Measurements from ENCODE around the gene INPP5B. TPM values are rescaled to one million over a fixed set of nuclear protein-coding genes. Genes with fewer than 3 reads are reported as not detected.
"Not testable (repeated sequence)": the region's sequence is repeated elsewhere in the genome, so short reads cannot be mapped to it uniquely, and the experiment has no call there.

Gene INPP5B
- total RNA-seq, 3 donors from 2014 or later, result 21.5 to 37.9 (median 28.1) TPM

DNA sequence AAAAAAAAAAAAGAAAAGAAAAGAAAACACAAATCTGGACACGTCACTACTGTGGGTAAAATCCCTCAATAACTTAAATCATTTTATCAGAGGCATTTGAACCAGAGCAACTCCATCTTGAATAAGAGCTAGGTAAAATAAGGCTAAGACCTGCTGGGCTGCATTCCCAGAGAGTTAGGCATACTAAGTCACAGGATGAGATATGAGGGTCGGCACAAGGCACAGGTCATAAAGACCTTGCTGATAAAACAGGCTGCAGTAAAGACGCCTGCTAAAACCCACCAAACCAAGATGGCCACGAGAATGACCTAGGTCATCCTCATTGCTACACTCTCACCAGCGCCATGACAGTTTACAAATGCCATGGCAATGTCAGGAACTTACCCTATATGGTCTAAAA lies 43.9 kb downstream of the INPP5B start:
- ATAC-seq (no peak), DNase-seq (no peak)
- Histone ChIP-seq H3K4me3 (no peak overlapping the region), H3K36me3 (ENCODE audit: low read depth) (no peaks in the 10 kb centered on the region), H3K4me1 (ENCODE audit: low read depth) (no peaks in the 10 kb centered on the region), H3K9me3 (peaks cover 6% of the 10 kb centered on the region)
- intact Hi-C loops (cut with DNase I, micrococcal nuclease), result no loop called here
- no peak for TF ChIP-seq CTCF (IDR thresholded peaks at IDR 0.05)

DNA sequence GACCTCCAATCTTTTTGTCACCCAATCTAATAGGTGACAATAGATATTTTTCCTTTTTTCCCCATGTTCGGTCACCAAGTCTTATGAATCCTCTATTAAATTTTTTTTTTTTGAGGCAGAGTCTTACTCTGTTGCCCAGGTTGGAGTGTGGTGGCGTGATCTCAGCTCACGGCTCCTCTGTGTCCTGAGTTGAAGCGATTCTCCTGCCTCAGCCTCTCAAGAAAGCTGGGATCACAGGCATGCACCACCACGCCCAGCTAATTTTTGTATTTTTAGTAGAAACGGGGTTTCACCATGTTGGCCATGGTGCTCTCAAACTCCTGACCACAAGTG lies 45.0 kb downstream of the INPP5B start:
- H3K36me3 ChIP-seq (ENCODE audit: low read depth), result no peaks in the 10 kb centered on the region
- TF ChIP-seq CTCF (IDR thresholded peaks at IDR 0.05), result no peak
- no peak overlapping the region for H3K4me3 ChIP-seq
- H3K4me1 ChIP-seq (ENCODE audit: low read depth), result no peaks in the 10 kb centered on the region
- DNase-seq (no peak), ATAC-seq (no peak)
- intact Hi-C loops (cut with DNase I, micrococcal nuclease), result no loop called here
- H3K9me3 ChIP-seq, result peaks cover 6% of the 10 kb centered on the region

- Histone ChIP-seq H3K36me3 (ENCODE audit: low read depth) (no peaks in the 10 kb centered on the region), H3K9me3 (peaks cover 6% of the 10 kb centered on the region), H3K4me1 (ENCODE audit: low read depth) (no peaks in the 10 kb centered on the region), H3K4me3 (no peak overlapping the region)
- intact Hi-C loops (cut with DNase I, micrococcal nuclease), result no loop called here
- peak in 1 of 3 donors; percentile 10 for DNase-seq
- no peak for TF ChIP-seq CTCF (IDR thresholded peaks at IDR 0.05)
- ATAC-seq, result peak; percentile 34
Observed at GRCh38 chr1:37901191-37901892, 45.5 kb downstream of the INPP5B start.

- intact Hi-C loops (cut with DNase I, micrococcal nuclease); H3K9me3 ChIP-seq; H3K4me1 ChIP-seq (ENCODE audit: low read depth); DNase-seq; H3K4me3 ChIP-seq; ATAC-seq; H3K36me3 ChIP-seq (ENCODE audit: low read depth): not testable (repeated sequence)
Observed at GRCh38 chr1:37897563-37897962, 49.3 kb downstream of the INPP5B start.

GRCh38 chr1:37893673-37894072 lies 53.2 kb downstream of the INPP5B start:
- H3K4me3 ChIP-seq, result no peak overlapping the region
- H3K9me3 ChIP-seq, result no peaks in the 10 kb centered on the region
- ATAC-seq (no peak), DNase-seq (no peak)
- H3K4me1 ChIP-seq (ENCODE audit: low read depth), result no peaks in the 10 kb centered on the region
- intact Hi-C loops (cut with DNase I, micrococcal nuclease), result no loop called here
- no peak for TF ChIP-seq CTCF (IDR thresholded peaks at IDR 0.05)
- peaks cover 4% of the 10 kb centered on the region for H3K36me3 ChIP-seq (ENCODE audit: low read depth)

GRCh38 chr1:37892151-37893047 lies 54.5 kb downstream of the INPP5B start:
- Histone ChIP-seq H3K4me3 (no peak overlapping the region), H3K4me1 (ENCODE audit: low read depth) (no peaks in the 10 kb centered on the region), H3K36me3 (ENCODE audit: low read depth) (peaks cover 7% of the 10 kb centered on the region), H3K9me3 (no peaks in the 10 kb centered on the region)
- intact Hi-C loops (cut with DNase I, micrococcal nuclease), result no loop called here
- DNase-seq (no peak), ATAC-seq (no peak)
- no peak for TF ChIP-seq CTCF (IDR thresholded peaks at IDR 0.05)
